ENCODE results near the gene RREB1.

Gene RREB1

GRCh38 chr6:7107578-7108195, at the start of gene RREB1:
Gene RREB1 (plus strand): TSS chr6:7107961. CDS start chr6:7181912, 73,951 bp downstream.
- H3K4me1 Mint-ChIP-seq = peaks cover 45% of the 10 kb centered on the region
- H3K9me3 Mint-ChIP-seq = no peaks in the 10 kb centered on the region

DNA sequence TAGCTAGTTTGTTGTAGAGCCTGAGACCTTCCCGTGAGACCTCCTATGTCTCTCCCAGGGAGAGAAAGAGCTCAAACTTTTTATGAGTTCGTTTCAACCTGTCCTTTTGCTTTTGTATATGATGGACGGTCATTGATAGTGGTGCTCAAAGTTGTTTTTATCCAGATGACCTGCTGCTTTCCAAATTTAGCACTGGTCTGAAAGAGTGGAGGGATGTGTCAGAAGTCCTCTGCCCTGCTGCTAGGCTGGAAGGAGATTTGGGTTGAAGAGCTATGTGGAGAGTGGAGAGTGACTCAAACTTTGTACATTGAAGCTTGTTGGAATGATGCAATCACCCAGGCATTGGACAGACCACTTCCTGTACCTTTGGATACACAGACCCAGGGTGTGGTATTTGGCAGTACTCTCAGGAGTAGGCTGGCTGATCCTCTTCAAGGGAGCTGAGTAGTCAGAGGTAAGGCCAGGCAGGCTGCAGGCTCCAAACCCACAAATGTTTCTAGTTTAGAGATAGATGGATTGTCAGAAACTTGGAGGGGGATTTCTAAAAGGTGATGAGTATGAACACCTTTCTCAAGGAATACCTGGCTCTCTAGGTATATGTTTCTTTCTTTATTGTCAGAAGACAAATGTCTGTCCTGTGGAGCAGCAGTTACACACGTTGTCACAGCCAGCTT, 49.4 kb upstream of the RREB1 start:
- peaks cover 3% of the 10 kb centered on the region for H3K27me3 Mint-ChIP-seq (ENCODE audit: low read depth, poor library complexity)
- DNase-seq = no peak
- H3K9me3 Mint-ChIP-seq = no peaks in the 10 kb centered on the region
- H3K36me3 Mint-ChIP-seq (ENCODE audit: low read depth) = no peaks in the 10 kb centered on the region
- H3K27ac Mint-ChIP-seq = no peak overlapping the region
- H3K4me3 Mint-ChIP-seq = no peak overlapping the region
- TF ChIP-seq, protein P1, sequence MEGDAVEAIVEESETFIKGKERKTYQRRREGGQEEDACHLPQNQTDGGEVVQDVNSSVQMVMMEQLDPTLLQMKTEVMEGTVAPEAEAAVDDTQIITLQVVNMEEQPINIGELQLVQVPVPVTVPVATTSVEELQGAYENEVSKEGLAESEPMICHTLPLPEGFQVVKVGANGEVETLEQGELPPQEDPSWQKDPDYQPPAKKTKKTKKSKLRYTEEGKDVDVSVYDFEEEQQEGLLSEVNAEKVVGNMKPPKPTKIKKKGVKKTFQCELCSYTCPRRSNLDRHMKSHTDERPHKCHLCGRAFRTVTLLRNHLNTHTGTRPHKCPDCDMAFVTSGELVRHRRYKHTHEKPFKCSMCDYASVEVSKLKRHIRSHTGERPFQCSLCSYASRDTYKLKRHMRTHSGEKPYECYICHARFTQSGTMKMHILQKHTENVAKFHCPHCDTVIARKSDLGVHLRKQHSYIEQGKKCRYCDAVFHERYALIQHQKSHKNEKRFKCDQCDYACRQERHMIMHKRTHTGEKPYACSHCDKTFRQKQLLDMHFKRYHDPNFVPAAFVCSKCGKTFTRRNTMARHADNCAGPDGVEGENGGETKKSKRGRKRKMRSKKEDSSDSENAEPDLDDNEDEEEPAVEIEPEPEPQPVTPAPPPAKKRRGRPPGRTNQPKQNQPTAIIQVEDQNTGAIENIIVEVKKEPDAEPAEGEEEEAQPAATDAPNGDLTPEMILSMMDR (IDR thresholded peaks at IDR 0.05) = no peak
- H3K4me1 Mint-ChIP-seq = no peaks in the 10 kb centered on the region

More at GRCh38 chr6:7107578-7108195, at the start of gene RREB1:
- TF ChIP-seq, protein P1 (IDR thresholded peaks at IDR 0.05) = no peak
- Mint-ChIP-seq H3K27me3 (ENCODE audit: low read depth, poor library complexity) (peaks cover 5% of the 10 kb centered on the region), H3K27ac (peak within 1 kb of the TSS; percentile 74), H3K36me3 (ENCODE audit: low read depth) (no peaks in the 10 kb centered on the region), H3K4me3 (peak within 1 kb of the TSS; percentile 92)
- peak; percentile 62 for DNase-seq

DNA sequence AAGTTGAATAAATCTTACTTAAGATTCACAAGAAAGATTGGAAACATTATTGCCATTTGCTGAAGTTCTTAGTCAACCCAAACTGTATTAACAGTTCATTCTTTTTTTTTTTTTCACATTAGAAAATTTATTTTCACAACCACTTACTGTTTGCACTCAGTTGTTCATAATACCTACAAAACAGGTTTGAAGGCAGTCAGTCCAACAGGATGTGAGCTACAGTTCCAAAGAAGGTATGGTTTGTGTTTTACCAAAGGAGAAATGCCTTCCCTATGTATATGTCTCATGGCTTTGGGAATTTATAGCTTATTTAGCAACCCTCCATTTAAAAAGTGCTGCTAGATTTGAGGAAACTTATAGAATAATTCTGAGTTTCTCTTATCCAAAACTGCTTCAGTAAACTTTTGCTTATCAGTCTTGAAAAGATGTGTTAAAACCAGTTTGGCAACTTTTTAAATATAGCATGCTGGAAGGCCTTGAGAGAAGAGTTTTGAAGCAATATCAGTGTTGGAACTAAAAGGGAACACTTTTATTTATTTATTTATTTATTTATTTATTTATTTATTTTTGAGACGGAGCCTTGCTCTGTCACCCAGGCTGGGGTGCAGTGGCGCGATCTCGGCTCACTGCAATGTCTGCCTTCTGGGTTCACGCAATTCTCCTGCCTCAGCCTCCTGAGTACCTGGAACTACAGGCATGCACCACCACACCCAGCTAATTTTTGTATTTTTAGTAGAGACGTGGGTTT, 46.8 kb upstream of the RREB1 start:
- Mint-ChIP-seq H3K27me3 (ENCODE audit: low read depth, poor library complexity) (peaks cover 8% of the 10 kb centered on the region), H3K27ac (no peak overlapping the region), H3K4me3 (no peak overlapping the region), H3K36me3 (ENCODE audit: low read depth) (no peaks in the 10 kb centered on the region), H3K9me3 (no peaks in the 10 kb centered on the region), H3K4me1 (no peaks in the 10 kb centered on the region)
- no peak for DNase-seq
- TF ChIP-seq, protein P1 (IDR thresholded peaks at IDR 0.05) = no peak

DNA sequence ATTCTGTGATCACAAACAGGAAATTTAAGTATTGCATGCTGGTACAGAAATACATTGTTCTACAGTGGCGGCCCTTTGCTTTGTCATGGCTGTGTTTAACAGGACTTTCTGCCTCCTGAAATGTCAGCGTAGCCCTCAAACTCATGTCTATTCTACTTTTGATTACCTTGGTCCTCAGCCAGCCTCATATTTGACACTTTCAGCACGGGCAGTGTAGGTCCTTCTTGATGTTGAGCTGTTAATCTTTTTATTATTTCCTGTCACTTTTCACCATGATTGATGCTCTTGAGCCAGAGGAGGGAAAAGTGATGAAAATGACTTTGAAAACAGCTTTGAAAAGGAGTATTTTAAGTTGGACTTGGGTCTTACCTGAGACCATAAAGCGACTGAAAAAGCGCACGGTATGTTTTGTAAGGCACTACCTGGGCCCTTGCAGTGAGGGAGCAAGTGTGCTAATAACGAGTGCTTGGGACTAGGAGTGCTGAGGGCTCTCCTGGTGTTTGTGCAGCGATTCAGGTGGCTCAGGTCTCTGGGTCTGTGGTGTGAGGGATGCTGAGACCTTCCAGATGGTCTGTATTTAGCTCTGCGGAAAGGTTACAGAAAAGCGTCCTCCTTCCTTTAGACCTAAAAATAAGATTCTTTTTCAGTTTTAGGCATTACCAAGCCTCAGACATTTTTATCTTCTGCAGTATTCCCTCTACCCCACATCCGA, 45.2 kb upstream of the RREB1 start:
- no peak overlapping the region for H3K4me3 Mint-ChIP-seq
- no peak for DNase-seq
- H3K27me3 Mint-ChIP-seq (ENCODE audit: low read depth, poor library complexity) = peaks cover 8% of the 10 kb centered on the region
- H3K4me1 Mint-ChIP-seq = no peaks in the 10 kb centered on the region
- TF ChIP-seq, protein P1 (IDR thresholded peaks at IDR 0.05) = no peak
- H3K9me3 Mint-ChIP-seq = no peaks in the 10 kb centered on the region
- H3K27ac Mint-ChIP-seq = no peak overlapping the region
- no peaks in the 10 kb centered on the region for H3K36me3 Mint-ChIP-seq (ENCODE audit: low read depth)

DNA sequence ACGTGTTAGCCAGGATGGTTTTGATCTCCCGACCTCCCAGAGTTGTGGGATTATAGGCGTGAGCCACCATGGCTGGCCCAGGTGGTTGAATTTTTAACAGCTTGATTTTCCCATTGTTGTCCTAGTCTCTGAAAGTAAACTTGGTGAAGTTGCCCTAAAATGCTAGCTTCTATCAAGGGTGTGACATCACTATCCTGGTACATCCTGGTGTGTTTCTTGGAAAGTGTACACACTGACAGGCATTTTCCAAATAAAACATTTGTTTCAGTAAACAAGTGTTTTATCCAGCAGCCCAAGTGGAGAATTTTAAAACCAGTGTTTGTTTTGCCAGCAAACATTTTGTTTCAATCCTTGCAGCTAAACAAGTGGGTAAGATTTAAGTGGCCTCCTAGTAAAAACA, 40.5 kb upstream of the RREB1 start:
- H3K4me3 Mint-ChIP-seq = no peak overlapping the region
- DNase-seq = no peak
- no peaks in the 10 kb centered on the region for H3K4me1 Mint-ChIP-seq
- H3K27me3 Mint-ChIP-seq (ENCODE audit: low read depth, poor library complexity) = peaks cover 11% of the 10 kb centered on the region
- no peaks in the 10 kb centered on the region for H3K36me3 Mint-ChIP-seq (ENCODE audit: low read depth)
- no peaks in the 10 kb centered on the region for H3K9me3 Mint-ChIP-seq
- TF ChIP-seq, protein P1 (IDR thresholded peaks at IDR 0.05) = no peak
- no peak overlapping the region for H3K27ac Mint-ChIP-seq

Data from nephron progenitor cell (in vitro differentiated cells).